Measurements from ENCODE around the gene EFNA5. TPM values are rescaled to one million over a fixed set of nuclear protein-coding genes. Genes with fewer than 3 reads are reported as not detected.

EFNA5 gene
- total and polyA plus RNA-seq, 2 of the 8 experiments (the other 6 are each of a cell fraction or from before 2014, with no cell fraction given), result 9.6 to 21.8 TPM

DNA sequence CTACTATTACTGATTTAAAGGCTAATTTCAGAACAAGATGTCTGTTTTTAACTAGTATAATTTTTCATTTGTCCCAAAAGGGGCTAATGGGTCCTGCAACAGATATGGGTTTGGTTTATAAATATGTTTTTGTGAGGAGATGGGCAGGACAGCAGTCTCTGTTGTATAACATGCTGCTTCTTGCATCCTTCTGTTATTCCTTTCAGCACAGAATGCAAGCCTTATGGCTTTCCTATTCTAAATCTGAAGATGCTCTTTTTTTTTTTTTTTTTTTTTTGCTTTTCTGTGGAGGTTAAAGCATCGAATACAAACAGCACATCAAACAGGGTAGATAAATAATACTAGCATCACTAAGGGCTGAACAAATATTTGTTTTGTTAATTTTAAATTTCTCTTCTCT is 235.7 kb downstream of the EFNA5 start (continued):
- TF ChIP-seq, protein P1, sequence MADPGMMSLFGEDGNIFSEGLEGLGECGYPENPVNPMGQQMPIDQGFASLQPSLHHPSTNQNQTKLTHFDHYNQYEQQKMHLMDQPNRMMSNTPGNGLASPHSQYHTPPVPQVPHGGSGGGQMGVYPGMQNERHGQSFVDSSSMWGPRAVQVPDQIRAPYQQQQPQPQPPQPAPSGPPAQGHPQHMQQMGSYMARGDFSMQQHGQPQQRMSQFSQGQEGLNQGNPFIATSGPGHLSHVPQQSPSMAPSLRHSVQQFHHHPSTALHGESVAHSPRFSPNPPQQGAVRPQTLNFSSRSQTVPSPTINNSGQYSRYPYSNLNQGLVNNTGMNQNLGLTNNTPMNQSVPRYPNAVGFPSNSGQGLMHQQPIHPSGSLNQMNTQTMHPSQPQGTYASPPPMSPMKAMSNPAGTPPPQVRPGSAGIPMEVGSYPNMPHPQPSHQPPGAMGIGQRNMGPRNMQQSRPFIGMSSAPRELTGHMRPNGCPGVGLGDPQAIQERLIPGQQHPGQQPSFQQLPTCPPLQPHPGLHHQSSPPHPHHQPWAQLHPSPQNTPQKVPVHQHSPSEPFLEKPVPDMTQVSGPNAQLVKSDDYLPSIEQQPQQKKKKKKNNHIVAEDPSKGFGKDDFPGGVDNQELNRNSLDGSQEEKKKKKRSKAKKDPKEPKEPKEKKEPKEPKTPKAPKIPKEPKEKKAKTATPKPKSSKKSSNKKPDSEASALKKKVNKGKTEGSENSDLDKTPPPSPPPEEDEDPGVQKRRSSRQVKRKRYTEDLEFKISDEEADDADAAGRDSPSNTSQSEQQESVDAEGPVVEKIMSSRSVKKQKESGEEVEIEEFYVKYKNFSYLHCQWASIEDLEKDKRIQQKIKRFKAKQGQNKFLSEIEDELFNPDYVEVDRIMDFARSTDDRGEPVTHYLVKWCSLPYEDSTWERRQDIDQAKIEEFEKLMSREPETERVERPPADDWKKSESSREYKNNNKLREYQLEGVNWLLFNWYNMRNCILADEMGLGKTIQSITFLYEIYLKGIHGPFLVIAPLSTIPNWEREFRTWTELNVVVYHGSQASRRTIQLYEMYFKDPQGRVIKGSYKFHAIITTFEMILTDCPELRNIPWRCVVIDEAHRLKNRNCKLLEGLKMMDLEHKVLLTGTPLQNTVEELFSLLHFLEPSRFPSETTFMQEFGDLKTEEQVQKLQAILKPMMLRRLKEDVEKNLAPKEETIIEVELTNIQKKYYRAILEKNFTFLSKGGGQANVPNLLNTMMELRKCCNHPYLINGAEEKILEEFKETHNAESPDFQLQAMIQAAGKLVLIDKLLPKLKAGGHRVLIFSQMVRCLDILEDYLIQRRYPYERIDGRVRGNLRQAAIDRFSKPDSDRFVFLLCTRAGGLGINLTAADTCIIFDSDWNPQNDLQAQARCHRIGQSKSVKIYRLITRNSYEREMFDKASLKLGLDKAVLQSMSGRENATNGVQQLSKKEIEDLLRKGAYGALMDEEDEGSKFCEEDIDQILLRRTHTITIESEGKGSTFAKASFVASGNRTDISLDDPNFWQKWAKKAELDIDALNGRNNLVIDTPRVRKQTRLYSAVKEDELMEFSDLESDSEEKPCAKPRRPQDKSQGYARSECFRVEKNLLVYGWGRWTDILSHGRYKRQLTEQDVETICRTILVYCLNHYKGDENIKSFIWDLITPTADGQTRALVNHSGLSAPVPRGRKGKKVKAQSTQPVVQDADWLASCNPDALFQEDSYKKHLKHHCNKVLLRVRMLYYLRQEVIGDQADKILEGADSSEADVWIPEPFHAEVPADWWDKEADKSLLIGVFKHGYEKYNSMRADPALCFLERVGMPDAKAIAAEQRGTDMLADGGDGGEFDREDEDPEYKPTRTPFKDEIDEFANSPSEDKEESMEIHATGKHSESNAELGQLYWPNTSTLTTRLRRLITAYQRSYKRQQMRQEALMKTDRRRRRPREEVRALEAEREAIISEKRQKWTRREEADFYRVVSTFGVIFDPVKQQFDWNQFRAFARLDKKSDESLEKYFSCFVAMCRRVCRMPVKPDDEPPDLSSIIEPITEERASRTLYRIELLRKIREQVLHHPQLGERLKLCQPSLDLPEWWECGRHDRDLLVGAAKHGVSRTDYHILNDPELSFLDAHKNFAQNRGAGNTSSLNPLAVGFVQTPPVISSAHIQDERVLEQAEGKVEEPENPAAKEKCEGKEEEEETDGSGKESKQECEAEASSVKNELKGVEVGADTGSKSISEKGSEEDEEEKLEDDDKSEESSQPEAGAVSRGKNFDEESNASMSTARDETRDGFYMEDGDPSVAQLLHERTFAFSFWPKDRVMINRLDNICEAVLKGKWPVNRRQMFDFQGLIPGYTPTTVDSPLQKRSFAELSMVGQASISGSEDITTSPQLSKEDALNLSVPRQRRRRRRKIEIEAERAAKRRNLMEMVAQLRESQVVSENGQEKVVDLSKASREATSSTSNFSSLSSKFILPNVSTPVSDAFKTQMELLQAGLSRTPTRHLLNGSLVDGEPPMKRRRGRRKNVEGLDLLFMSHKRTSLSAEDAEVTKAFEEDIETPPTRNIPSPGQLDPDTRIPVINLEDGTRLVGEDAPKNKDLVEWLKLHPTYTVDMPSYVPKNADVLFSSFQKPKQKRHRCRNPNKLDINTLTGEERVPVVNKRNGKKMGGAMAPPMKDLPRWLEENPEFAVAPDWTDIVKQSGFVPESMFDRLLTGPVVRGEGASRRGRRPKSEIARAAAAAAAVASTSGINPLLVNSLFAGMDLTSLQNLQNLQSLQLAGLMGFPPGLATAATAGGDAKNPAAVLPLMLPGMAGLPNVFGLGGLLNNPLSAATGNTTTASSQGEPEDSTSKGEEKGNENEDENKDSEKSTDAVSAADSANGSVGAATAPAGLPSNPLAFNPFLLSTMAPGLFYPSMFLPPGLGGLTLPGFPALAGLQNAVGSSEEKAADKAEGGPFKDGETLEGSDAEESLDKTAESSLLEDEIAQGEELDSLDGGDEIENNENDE (IDR thresholded peaks at IDR 0.05; ENCODE audit: insufficient replicate concordance, low read length), result no peak
- no peak for TF ChIP-seq SRF (IDR thresholded peaks at IDR 0.05; ENCODE audit: low read depth, low read length)
- no peak for TF ChIP-seq CHD2 (IDR thresholded peaks at IDR 0.05; ENCODE audit: low read length)
- no peak for TF ChIP-seq CTCF (IDR thresholded peaks at IDR 0.05; ENCODE audit: control extremely low read depth in 1 of 3, insufficient read depth in 1 of 3, low read depth in 1 of 3, low read length in 3 of 3)
- no peak for TF ChIP-seq PHF8 (conservative IDR thresholded peaks at IDR 0.05; ENCODE audit: low read depth, low read length)
- TF ChIP-seq HDAC6 (IDR thresholded peaks at IDR 0.05; ENCODE audit: low read depth, low read length), result no peak

Data from H1 (cell line).